Ishikawa (cell line): ENCODE data around the gene CCDC186.

ENCODE experiments used
- EGR1 ChIP-seq: IDR thresholded peaks from 2 replicates; pipeline ENCODE4 v1.6.1; 2012
- EP300 ChIP-seq: IDR thresholded peaks from 2 replicates; pipeline ENCODE4 v1.6.1; 2012; ENCODE audit warnings: borderline replicate concordance
- MAX ChIP-seq: IDR thresholded peaks from 2 replicates; pipeline ENCODE4 v1.6.1; 2012
- RAD21 ChIP-seq: IDR thresholded peaks from 2 replicates; pipeline ENCODE4 v1.6.1; 2012; ENCODE audit warnings: low read depth
- REST ChIP-seq: IDR thresholded peaks from 2 replicates; pipeline ENCODE4 v1.6.1; 2012; ENCODE audit warnings: low read depth, mild to moderate bottlenecking
- TAF1 ChIP-seq: IDR thresholded peaks from 2 replicates; pipeline ENCODE4 v1.6.1; 2012; ENCODE audit warnings: low read depth, mild to moderate bottlenecking

- TF ChIP-seq TAF1: no peak
- no peak for TF ChIP-seq REST
- TF ChIP-seq EP300: no peak
- TF ChIP-seq RAD21: no peak
- no peak for TF ChIP-seq MAX
- TF ChIP-seq EGR1: no peak
Observed at GRCh38 chr10:114195079-114195478, 21.1 kb upstream of the CCDC186 start.
